Activated CD4-positive, CD25-positive, alpha-beta regulatory T cell treated with anti-CD3 and anti-CD28 coated beads, Interleukin-2, amount 50 U/mL, for 72 hours (primary cell): ENCODE data around the gene SPCS2.
"Not testable (repeated sequence)": the region's sequence is repeated elsewhere in the genome, so short reads cannot be mapped to it uniquely, and the experiment has no call there.

ENCODE experiments used
- DNase-seq: peaks from one replicate; pipeline ENCODE4 v3.0.0; 2021

Gene SPCS2

DNA sequence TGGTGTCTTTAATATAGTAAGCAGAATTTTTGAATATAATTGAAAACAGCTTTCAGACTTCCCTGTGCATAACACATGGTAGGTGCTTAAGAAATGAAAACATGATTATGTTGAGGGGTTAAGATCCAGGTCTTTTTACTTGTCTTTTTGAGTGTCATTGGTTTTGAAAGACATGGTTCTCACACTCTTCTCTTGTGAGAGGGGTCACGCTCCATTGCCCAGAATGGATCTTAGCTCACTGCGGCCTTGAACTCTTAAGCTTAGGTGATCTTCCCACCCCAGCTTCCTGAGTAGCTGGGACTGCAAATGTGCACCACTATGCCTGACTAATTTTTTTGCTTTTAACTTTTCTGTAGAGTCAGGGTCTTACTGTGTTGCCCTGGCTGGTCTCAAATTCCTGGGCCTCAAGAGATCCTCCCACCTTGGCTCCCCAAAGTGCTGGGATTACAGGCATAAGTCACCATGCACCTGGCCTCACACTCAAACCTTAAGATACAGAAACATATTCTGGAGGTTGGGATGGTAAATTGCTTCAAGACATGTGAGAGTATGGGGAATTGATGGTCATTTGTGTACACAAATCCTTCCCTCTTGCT, 1.4 kb downstream of the SPCS2 start:
- DNase-seq = no peak

DNA sequence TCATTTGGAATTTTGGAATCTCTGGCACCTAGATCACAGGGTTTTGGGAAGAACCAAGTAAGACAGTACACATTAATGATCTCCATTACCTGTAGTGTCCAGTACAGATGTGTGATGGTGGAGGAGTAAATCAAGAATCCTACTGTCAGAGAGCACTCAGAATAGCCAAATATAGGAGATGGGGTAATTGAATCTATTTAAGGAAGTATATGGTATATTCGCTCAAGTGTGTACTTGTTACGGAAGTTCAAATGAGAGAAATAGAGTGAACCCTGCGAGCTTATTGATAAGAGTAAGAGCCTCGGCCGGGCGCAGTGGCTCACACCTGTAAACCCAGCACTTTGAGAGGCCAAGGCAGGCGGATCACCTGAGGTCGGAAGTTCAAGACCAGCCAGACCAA, 2.2 kb downstream of the SPCS2 start:
- DNase-seq = no peak

DNA sequence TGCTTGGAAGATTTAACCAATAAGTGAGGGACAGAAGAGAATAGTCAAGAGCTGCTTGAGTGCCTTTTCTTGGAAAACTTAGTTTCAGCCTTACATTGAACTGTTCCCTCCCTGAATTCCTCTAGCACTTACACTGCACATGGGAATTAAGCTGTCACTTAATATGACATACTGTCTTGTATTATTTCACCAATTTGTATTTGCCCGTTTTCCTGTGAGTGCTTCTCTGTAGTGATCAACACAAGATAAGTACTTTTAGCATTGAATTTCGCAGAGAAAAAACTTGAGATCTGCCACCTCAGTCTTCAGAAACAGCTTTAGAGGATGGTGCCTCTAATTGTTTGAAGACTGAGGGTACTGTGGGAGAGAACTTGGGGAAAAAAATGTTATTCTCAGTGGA, 3.7 kb downstream of the SPCS2 start:
- no peak for DNase-seq

DNA sequence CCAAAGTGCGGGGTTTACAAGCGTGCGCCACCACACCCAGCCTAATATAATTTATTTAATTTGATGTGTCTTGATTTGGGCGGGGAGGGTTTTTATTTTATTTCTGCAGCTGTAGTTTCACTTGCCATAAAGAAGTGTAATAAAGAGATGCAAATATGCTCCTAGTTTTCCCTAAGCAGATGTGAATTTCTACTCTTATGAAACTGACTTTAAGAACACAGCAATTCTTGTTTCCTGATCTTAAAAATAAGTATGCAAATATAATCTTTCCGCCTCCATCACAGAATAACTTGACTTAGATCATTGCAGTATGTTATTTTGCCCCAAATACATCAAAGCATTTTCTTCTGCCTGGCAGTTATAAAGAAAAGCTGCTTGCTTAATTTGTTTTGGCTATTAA, 4.4 kb downstream of the SPCS2 start:
- DNase-seq = no peak

GRCh38 chr11:74954199-74954598, 5.1 kb downstream of the SPCS2 start:
- no peak for DNase-seq

GRCh38 chr11:74956397-74957015, 7.4 kb downstream of the SPCS2 start:
- DNase-seq = no peak

DNA sequence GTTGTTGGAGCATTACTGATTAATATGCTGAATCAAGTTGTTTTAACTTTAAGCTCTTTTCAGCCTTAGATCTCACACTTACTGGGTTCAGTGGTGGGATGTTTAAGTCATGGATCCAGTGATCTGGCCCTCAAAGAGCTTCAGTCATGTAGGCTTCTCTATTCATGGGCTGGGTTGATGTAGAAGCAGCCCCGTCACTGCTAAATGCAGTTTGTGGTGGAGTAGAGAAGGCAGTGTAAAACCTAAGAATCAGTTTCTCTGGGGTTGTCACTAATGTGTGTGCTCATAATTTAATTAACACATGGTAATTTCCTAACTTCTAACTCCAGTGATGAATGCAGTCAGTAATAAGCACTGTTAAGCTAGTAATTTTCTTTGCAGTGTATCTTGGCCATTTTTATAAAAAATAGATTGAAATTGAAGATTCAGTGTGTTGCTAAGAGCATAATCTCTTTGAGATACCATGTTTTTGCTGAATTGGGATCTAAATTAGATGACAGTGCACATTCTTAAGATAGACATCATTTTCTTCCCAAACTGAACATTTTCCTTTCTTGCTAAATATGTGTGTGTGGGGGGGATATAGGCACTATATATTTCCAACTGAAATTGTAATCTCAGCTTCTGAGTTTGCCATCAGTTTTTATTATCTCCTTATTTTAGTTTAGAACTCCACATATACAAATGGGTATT, 9.0 kb downstream of the SPCS2 start:
- no peak for DNase-seq

- not testable (repeated sequence) for DNase-seq
Measured at GRCh38 chr11:74960128-74960527, 11.1 kb downstream of the SPCS2 start.

DNA sequence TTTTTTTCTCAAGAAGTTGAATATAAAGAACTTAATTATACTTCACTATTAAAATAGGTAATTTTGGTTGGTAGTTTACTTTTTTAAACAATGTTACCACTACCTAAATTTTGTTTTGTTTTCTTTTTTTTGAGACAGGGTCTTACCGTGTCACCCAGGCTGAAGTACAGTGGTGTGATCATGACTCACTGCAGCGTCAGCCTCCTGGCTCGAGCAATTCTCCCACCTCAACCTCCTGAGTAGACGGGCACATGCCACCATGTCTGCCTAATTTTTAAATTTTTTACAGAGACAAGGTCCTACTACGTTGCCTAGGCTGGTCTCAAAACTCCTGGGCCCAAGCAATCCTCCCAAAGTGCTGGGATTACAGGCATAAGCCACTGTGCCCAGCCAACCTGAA, 17.6 kb downstream of the SPCS2 start:
- DNase-seq = no peak

- no peak for DNase-seq
Measured at GRCh38 chr11:74970852-74971395, 21.9 kb downstream of the SPCS2 start.

DNA sequence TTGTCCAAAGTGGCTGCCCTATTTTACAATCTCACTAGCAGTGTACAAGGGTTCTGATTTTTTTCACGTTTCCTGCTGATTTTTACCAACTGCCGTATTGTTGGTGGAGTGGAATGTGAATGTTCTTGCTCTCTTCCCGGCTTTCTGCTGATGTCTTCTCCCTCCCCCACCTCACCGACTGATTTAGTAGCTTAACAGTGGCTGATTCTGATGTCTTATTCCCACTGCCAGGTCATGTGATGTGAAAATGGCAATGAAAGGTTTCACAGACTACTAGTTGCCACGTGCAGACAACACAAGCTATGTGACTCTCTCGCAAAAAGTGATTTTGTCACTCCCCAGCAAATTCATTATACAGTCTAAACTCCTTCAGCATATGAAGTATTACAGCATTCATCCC, 22.4 kb downstream of the SPCS2 start:
- DNase-seq = no peak

DNA sequence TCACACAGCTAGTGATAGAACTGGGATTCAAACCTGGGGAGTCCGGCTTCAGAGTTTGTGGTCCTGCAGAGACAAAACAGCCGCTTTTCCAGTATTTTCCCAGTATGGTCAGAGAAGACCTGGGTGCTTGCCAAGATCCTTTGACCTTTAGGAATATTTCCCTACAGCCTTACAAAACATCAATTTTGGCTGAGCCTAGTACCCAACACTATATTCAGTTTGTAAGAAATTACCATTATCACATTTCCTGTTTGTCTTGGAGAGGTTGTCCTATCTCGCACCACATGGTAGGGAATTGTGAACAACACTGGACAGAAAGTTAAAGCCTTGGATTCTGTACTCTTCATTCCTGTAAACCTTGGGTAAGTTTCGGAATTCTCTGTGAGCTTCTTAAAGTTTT, 29.0 kb downstream of the SPCS2 start:
- no peak for DNase-seq

DNA sequence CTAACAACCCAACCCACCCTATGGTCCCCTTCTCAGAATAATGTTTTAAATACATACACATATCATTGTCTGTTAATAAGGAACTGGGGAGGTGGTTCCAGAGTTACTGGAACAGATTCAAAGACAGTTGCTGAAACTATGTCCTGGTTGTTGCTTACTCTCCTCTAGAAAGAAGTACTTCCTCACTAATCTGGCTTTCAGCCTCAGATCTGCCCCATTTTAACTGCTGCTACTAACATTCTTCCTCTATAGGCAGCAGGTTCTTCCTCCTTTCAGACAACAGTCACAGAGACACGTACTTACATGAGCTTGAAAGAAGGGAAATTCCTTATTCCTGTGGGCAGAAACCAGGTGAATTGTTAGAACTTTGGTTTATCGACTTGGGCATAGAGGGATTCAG, 31.6 kb downstream of the SPCS2 start:
- no peak for DNase-seq

DNA sequence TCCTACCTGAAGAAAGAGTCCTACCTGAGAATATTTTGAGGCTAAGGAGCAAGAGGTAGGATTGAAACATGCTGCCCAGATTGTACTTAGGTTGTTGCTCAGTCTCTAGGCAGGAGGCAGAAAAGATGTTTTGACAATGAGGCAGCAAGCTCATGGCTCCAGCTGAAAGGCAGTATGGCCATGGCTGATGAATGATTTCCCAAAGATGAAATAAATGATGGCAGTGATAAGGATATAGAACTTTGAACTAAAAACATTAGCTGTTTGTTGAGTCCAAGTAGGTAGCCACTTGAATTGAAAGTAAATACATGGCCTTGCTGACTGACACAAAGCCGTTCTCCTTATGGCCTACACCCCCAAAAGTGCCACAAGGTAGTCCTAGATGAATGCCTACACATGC, 32.8 kb downstream of the SPCS2 start:
- DNase-seq = no peak

GRCh38 chr11:74984070-74984469, 35.0 kb downstream of the SPCS2 start:
- no peak for DNase-seq

- no peak for DNase-seq
Measured at GRCh38 chr11:74984730-74985129, 35.7 kb downstream of the SPCS2 start.

- peak; percentile 80 for DNase-seq
Measured at GRCh38 chr11:74988541-74989259, 39.6 kb downstream of the SPCS2 start, which contains the start of gene NEU3. NEU3 (plus strand) TSS chr11:74988933; CDS start chr11:74989061, 128 bp downstream.

DNA sequence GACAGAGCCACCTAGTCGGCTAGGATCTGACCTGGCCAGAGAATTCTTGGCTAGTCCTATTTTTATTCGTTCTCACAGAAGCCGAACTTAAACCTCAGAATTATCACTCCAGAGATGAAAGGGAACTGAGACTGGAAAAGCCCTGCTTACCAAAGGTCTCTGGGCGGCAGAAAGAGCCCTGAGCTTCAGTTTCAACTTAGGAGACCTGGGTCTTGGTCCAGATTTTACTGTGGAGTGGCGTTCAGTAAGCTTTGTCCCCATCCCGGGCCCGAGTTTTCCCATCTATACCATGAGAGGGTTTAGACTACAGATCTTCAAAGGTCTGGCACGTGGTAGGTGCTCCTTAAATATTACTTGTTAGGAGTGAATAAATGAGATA, 40.2 kb downstream of the SPCS2 start:
- DNase-seq = no peak

DNA sequence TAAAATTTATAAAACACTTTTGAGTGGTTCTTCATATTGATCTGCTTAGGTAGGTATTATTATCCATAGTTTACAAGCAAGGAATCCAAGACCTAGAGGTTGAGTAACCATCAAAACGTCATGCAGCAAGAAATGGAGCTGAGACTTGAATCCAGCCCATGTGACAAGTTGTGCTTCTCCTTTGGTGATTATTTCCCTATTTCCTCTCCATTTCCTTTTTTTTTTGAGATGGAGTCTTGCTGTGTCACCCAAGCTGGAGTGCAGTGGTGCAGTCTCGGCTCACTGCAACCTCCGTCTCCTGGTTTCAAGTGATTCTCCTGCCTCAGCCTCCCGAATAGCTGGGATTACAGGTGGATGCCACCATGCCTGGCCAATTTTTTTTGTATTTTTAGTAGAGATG, 41.1 kb downstream of the SPCS2 start:
- DNase-seq = not testable (repeated sequence)

DNA sequence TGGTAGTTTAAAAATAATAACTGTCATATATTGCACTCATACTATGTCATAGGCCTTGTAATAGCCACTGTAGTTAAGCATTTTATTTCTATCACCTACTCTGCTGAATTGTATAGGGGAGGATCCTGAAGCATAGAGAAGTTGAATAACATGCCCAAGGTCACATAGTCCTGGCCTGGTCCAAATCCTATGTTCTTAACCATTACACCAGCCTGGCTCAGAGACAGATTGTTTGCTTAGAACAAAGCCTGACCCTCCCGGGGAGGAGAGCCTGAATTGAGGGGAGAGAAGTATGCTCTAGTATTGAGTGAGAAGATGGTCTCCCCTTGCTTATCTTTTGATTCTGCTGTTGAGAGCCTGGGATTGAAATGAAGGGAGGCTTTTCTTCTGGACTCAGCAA, 41.9 kb downstream of the SPCS2 start:
- no peak for DNase-seq

DNA sequence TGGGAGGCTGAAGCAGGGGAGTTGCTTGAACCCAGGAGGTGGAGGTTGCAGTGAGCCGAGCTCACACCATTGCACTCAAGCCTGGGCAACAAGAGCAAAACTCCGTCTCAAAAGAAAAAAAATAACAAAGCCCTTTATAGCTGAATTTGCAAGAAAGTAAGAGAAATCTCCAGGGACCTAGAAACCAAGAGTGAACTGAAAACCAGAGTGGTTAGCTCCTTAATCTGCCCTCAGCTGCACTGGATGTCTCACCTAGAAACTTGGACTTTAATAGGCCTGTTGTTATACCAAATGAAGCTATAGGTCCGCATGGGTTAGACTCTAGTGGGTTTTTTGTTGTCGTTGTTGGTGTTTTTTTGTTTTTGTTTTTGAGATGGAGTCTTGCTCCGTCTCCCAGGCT, 43.8 kb downstream of the SPCS2 start:
- DNase-seq = no peak

- DNase-seq = no peak
Measured at GRCh38 chr11:75000975-75001354, 51.9 kb downstream of the SPCS2 start.

DNA sequence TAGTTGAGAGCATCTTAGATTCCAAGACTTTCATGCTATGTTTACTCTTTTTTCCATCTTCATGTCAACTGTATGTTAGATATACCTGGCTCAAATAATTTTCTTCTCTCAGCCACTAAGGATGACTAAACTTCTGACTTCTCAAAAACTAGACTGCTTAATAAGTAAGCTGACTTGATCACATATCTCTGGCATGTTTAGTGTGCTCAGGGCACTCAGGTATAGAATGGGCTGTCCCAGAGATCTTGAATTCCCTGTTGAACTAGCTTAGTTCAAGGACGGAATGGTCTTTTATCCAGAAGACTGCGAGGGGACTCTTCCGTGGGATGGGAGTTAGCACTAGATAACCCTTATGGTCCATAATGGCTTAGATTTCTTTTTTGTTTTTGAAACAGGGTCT, 52.6 kb downstream of the SPCS2 start:
- DNase-seq = no peak

GRCh38 chr11:75002516-75002915, 53.5 kb downstream of the SPCS2 start:
- DNase-seq = no peak
